ENCODE measurements around the gene RAB37. TPM values are rescaled to one million over a fixed set of nuclear protein-coding genes. Genes with fewer than 3 reads are reported as not detected.

RAB37 gene
- total and polyA plus RNA-seq, 2 of the 8 experiments (the other 6 are each of a cell fraction or from before 2014, with no cell fraction given), result 5.5 to 6.1 TPM

DNA sequence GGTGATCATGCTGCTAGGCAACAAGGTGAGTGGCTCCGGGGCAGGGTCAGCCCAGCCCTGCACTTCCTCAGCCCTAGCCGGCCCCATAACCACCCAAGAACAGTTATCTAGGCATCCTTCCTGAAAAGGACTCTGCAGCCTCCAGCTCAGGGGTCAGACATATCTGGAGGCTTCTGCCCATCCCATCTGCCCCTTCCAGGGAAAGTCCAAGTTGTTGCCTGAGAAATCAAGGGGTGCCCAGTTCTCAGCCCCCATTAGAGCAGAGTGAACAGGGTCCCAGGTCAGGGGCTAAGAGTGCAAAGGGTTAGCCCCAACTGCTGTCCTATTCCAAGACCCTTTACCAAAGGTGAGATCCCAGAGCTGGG is 7.3 kb downstream of the RAB37 start:
- FAIRE-seq (no peak), DNase-seq (ENCODE audit: low read depth in 1 of 2, low spot score in 2 of 2) (no peak)
- no peak overlapping the region for H2AFZ ChIP-seq (ENCODE audit: low read length)
- 0 out of 2 replicates have a peak overlapping the region, but pooled peaks have one; percentile 26 for H2AK5ac ChIP-seq (ENCODE audit: low read depth, low read length)
- H3K27ac ChIP-seq (ENCODE audit: low read depth, low read length), result no peak overlapping the region
- H3K79me2 ChIP-seq (ENCODE audit: control insufficient read depth in 1 of 2, insufficient read depth in 2 of 2, low read length in 2 of 2), result peaks cover 0 to 2% of the 10 kb centered on the region in 2 experiments; a peak in 1 of 4 replicates
- no peaks in the 10 kb centered on the region for H3K79me1 ChIP-seq (ENCODE audit: low read depth, low read length)
- no peak overlapping the region for H3K18ac ChIP-seq (ENCODE audit: extremely low read depth, low read length)
- no peak overlapping the region for H2BK120ac ChIP-seq (replicated peaks; ENCODE audit: low read depth, low read length)
- no peak overlapping the region for H3K56ac ChIP-seq (replicated peaks; ENCODE audit: insufficient read length, low read depth, low read length)
- no peak overlapping the region for H2BK15ac ChIP-seq (ENCODE audit: low read length)
- H3K36me3 ChIP-seq (ENCODE audit: control insufficient read depth in 2 of 4, insufficient read depth in 4 of 4, low read length in 3 of 4), result no peaks in the 10 kb centered on the region
- H3K4me2 ChIP-seq (ENCODE audit: insufficient read depth in 1 of 2, low read depth in 2 of 2, low read length in 2 of 2), result 0 out of 4 replicates have a peak overlapping the region, but pooled peaks of 1 of the 2 experiments have one; percentile 15
- no peak overlapping the region for H2BK12ac ChIP-seq (ENCODE audit: low read depth, low read length)
- H3K9me3 ChIP-seq (ENCODE audit: insufficient read depth in 2 of 2, low read depth in 1 of 2, low read length in 1 of 2), result no peaks in the 10 kb centered on the region
- H3K23ac ChIP-seq (ENCODE audit: insufficient read length), result no peak overlapping the region
- no peak overlapping the region for H4K5ac ChIP-seq (ENCODE audit: insufficient read length, low read depth, low read length)
- H4K20me1 ChIP-seq (replicated peaks in 1 of 2; ENCODE audit: control insufficient read depth in 1 of 2, insufficient read depth in 2 of 2, low read length in 2 of 2), result peaks cover under 1% of the 10 kb centered on the region in 2 experiments
- no peak overlapping the region for H4K8ac ChIP-seq (ENCODE audit: extremely low read depth, insufficient read depth, low read length)
- no peak overlapping the region for H3K4ac ChIP-seq (replicated peaks; ENCODE audit: insufficient read length, low read depth, low read length)
- H4K91ac ChIP-seq (replicated peaks; ENCODE audit: insufficient read length, low read length), result no peak overlapping the region
- CTCF ChIA-PET (ENCODE audit: partially characterized antibody), result interaction anchor here (0.6 to 4.7 kb wide), 37 partner anchors 8 to 365 kb away, joined by 3 to 388 read pairs (median 5); partner anchors contain the start of genes NAT9 and RAB37
- POLR2A ChIA-PET (ENCODE audit: partially characterized antibody), result interaction anchor here (1.6 to 4.1 kb wide), 2 partner anchors 18 to 26 kb away, joined by 4 to 44 read pairs; no protein-coding TSS in a partner anchor
- no peak overlapping the region for H3K9ac ChIP-seq (replicated peaks in 1 of 4; ENCODE audit: extremely low read depth in 1 of 4, low read depth in 3 of 4, low read length in 3 of 4)
- peaks cover 3% of the 10 kb centered on the region for H3K23me2 ChIP-seq (ENCODE audit: low read depth, low read length)
- no peaks in the 10 kb centered on the region for H3K27me3 ChIP-seq (replicated peaks in 1 of 4; ENCODE audit: control insufficient read depth in 3 of 4, extremely low read depth in 1 of 4, insufficient read depth in 3 of 4, low read length in 3 of 4)
- H3K4me3 ChIP-seq (ENCODE audit: extremely low read depth in 1 of 4, insufficient read depth in 2 of 4, low read depth in 3 of 4, low read length in 4 of 4), result no peak overlapping the region
- no peak overlapping the region for H3K14ac ChIP-seq (ENCODE audit: insufficient read length)
- H3K4me1 ChIP-seq (replicated peaks in 1 of 4; ENCODE audit: control insufficient read depth in 3 of 4, insufficient read depth in 4 of 4, low read length in 3 of 4), result peaks cover 5 to 26% (median 16%) of the 10 kb centered on the region in 4 experiments
- H2BK5ac ChIP-seq (ENCODE audit: low read depth, low read length), result no peak overlapping the region
- H2BK20ac ChIP-seq (ENCODE audit: low read length), result peak overlapping the region; percentile 55; the same call in 1 of the 2 replicates
- 56% methylated on average over 2 of the region's 2 CpGs; no CpG with 5 or more reads in 1 of the 2 experiments for WGBS, 2 experiments (ENCODE audit: extremely low coverage in 1 of 2, insufficient coverage in 1 of 2, insufficient read length in 1 of 2, insufficient replicate concordance in 2 of 2, low coverage in 1 of 2, low lambda C conversion rate in 2 of 2, missing lambda C conversion rate in 1 of 2)
- TF ChIP-seq KDM5A (IDR thresholded peaks at IDR 0.05; ENCODE audit: low read length) (no peak), BRCA1 (IDR thresholded peaks at IDR 0.05; ENCODE audit: low read depth, low read length) (no peak), EGR1 (IDR thresholded peaks at IDR 0.05; ENCODE audit: borderline replicate concordance, low read depth, low read length) (no peak), RFX5 (IDR thresholded peaks at IDR 0.05; ENCODE audit: borderline replicate concordance, low read depth, low read length) (no peak), ZNF274 (IDR thresholded peaks at IDR 0.05; ENCODE audit: borderline replicate concordance, extremely low read depth, low read length) (no peak), GTF2F1 (IDR thresholded peaks at IDR 0.05; ENCODE audit: borderline replicate concordance, low read depth, low read length) (no peak)

Measured in H1 (cell line).